Fibroblast of skin of left biceps (primary cell): Measurements from ENCODE around the gene MS4A4E.
"Not testable (repeated sequence)": the region's sequence is repeated elsewhere in the genome, so short reads cannot be mapped to it uniquely, and the experiment has no call there.

Experiments used
- DNase-seq, 2 experiments: peaks; one replicate each; pipeline ENCODE4 v3.0.0-alpha.2; 2013; ENCODE audit warnings: low read depth in 2 of 2

Gene MS4A4E

GRCh38 chr11:60175860-60176275 is 67.1 kb downstream of the MS4A4E start:
- no peak for DNase-seq

GRCh38 chr11:60172011-60172410 is 70.9 kb downstream of the MS4A4E start:
- DNase-seq: no peak

GRCh38 chr11:60170566-60170965 is 72.4 kb downstream of the MS4A4E start:
- DNase-seq: no peak

GRCh38 chr11:60169264-60169915 is 73.5 kb downstream of the MS4A4E start:
- DNase-seq: no peak

GRCh38 chr11:60168306-60168705 is 74.6 kb downstream of the MS4A4E start:
- no peak for DNase-seq

- DNase-seq: no peak
Observed at GRCh38 chr11:60165951-60166350, 77.0 kb downstream of the MS4A4E start.

GRCh38 chr11:60165538-60165937 is 77.4 kb downstream of the MS4A4E start:
- no peak for DNase-seq

GRCh38 chr11:60164550-60165075 is 78.3 kb downstream of the MS4A4E start:
- DNase-seq: no peak

- DNase-seq: no peak
Observed at GRCh38 chr11:60161766-60162165, 81.2 kb downstream of the MS4A4E start.

- no peak for DNase-seq
Observed at GRCh38 chr11:60161107-60161506, 81.8 kb downstream of the MS4A4E start.

GRCh38 chr11:60159868-60160267 is 83.1 kb downstream of the MS4A4E start:
- no peak for DNase-seq

- no peak for DNase-seq
Observed at GRCh38 chr11:60159284-60159683, 83.7 kb downstream of the MS4A4E start.

GRCh38 chr11:60158636-60159035 is 84.3 kb downstream of the MS4A4E start:
- no peak for DNase-seq

- DNase-seq: no peak
Observed at GRCh38 chr11:60155931-60156330, 87.0 kb downstream of the MS4A4E start.

GRCh38 chr11:60152727-60153126 is 90.2 kb downstream of the MS4A4E start:
- DNase-seq: not testable (repeated sequence)

GRCh38 chr11:60150279-60150678 is 92.7 kb downstream of the MS4A4E start:
- DNase-seq: no peak
